ENCODE data around the gene PAK6.
A peak's percentile ranks its signal among the peaks of the same experiment; 100 is the strongest.

PAK6 gene

GRCh38 chr15:40276927-40277326 is 38.1 kb downstream of the PAK6 start:
- no peak for DNase-seq (ENCODE audit: low read depth)

GRCh38 chr15:40277471-40277870 is 38.6 kb downstream of the PAK6 start:
- no peak for DNase-seq (ENCODE audit: low read depth)

DNA sequence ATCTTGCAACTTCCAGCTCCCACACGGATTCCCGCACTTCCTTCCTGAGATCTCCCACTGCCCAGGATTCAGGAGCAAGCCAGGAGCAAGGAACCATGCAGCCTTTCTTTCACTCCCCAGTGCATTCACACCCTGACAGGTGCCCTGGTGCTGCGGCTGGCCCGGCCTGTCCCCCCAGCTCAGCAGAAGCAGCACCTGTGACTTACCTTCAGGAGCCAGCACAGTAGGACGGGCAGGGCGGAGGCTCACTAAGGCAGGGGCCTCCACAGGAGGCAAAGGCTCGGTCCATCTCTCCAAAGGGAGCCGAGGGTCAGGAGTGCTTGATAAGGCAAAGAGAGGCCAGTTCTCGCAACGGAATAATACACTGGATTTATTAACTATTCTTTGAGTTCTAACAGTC is 39.2 kb downstream of the PAK6 start:
- no peak for DNase-seq (ENCODE audit: low read depth)

- DNase-seq (ENCODE audit: low read depth) = peak; percentile 49
Measured at GRCh38 chr15:40279437-40280141, 40.7 kb downstream of the PAK6 start.

- no peak for DNase-seq (ENCODE audit: low read depth)
Measured at GRCh38 chr15:40280260-40281056, 41.6 kb downstream of the PAK6 start.

- DNase-seq (ENCODE audit: low read depth) = no peak
Measured at GRCh38 chr15:40281057-40281800, 42.4 kb downstream of the PAK6 start.

DNA sequence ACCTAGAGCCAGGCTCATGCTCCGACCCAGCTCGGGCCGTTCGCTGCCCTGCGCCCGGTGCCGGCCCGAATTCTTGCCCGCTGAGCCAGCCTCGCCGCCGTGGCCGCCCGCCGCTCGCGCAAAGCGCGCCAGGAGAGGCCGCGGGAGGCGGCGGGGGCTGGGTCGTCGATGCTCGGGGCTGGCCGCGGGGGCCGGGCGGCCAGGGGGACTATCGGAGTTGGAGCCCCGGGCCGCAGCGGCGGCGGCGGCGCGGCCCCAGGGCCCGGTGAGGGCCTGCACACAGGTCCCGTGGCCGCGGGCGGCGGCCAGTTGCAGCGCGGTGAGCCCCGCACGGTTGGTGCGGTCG is 42.9 kb downstream of the PAK6 start:
- DNase-seq (ENCODE audit: low read depth) = no peak

DNA sequence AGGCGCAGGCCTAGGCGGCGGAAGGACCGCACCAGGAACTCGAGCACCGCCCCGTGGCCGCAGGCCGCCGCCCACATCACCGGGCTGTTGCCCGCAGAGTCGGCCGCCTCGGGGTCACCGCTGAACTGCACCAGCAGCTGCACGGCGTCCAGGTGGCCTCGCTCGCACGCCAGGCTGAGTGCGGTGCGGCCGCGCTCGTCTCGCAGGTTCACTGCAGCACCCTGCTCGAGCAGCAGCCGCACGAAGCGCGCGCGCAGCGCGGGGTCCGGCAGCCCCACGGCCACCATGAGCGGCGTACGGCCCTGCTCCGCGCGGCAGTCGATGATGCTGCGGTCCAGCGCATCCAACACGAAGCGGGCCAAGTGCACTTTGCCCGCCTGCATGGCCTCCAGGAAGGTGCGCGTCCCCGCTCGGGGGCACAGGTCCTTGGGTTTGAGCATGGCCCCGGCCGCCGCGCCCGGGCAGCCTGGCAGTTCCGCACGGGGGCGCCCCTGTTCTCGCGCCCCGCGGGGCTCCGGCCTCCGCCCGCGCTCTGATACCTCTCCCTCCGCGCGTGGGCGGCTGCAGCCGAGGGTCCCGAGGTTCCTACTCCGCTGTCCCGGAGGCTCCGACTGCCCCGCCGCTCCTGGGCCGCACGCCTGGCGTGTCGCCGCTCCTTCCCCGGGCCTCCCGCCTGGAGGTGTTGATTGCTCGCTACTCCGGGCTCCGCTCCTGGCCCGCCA is 43.4 kb downstream of the PAK6 start:
- DNase-seq (ENCODE audit: low read depth) = no peak

DNA sequence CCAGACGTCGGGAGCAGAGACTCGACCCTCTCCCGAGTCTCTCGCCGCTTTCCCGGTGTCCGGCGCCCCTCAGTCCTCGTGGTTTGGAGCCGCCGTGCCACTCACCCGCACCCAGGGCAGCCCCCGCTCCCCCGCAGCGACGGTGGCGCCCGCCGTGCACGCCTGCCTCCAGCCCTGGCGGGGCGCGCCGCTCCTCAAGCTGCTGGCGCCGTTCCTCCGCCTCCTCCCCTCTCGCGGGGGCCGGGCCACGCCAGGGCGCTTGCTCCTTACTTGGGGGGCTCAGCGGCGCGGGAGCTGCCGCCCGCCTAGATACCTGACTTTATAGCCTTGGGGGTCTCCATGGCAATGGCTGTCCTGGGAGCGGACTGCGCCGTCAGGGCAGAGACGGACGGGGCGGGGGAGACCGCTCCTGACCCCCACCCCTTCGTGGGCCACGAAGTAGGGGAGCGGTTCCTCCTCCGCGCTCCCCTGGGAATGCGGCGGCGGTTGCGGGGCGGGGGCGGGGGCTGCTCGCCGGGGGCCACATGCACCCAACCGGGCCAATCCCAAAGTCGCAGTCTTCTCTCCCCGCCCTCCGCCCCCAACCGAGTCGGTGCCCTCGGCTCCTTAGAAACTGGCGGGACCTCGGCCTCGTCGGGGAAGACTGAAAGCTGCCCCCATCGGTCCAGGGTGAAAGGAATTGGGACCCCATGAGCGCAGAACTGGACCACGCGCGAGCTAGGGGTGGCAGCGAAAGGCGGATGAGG is 44.2 kb downstream of the PAK6 start, which contains the start of gene ANKRD63:
Gene ANKRD63, minus strand, starts transcription at position 196 of the 746 bp plus-strand sequence. CDS start 478 bp downstream, outside the sequence.
- no peak for DNase-seq (ENCODE audit: low read depth)

DNA sequence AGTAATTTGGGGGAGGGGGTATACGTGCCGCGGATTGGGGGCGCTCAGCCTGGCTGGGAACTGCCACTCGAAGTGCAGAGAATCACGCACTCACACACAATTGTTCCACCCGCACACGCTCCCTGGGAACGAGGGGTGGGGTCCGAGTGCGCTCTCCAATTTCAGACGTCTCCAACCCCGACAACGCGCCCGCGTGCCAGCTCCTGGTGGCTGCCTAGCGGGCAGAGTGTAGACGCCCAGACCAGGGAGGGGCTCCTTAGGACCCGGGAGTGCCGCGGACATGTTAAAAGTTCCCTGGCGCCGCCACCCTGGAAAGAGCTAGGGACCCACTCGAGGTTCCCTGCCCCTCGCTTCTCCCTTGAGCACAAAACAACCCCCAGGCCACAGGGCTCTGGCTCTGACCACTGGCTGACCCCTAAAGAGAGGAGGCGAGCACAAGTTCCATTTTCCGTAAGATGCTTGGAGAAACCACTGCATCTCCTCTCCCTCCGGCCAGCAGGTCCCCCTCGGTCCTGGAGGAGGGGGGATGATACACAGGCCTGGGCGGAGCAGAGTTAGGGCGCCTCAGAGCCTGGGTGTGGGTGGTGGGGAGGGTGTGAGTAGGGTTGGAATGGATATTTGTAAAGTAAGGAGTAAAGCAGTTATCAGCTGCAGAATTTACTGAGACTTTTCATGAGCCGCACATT is 44.9 kb downstream of the PAK6 start:
- DNase-seq (ENCODE audit: low read depth) = no peak

GRCh38 chr15:40285151-40285550 is 46.3 kb downstream of the PAK6 start:
- DNase-seq (ENCODE audit: low read depth) = no peak

DNA sequence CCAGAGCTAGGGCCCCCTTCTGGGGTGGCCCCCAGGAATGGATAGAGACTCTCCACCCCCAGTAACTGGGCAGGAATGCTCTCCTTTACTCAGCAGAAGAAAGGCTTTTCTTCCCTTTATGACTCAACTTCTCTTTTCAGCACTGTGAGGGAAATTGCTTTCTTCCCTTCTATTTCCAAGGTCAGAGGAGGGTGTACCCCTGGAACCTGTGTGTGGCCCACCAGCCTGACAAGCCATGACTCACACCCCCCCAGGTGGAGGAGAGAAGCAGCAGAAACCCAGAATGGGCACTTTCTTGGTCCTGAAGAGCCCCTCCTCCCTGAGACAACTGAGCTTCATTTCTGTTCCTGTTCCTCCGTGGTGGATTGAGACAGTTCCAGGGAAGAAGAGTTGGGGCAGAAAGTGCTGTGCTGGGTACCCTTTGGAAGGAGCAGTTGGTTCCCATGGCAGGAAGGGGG is 46.7 kb downstream of the PAK6 start:
- no peak for DNase-seq (ENCODE audit: low read depth)

DNA sequence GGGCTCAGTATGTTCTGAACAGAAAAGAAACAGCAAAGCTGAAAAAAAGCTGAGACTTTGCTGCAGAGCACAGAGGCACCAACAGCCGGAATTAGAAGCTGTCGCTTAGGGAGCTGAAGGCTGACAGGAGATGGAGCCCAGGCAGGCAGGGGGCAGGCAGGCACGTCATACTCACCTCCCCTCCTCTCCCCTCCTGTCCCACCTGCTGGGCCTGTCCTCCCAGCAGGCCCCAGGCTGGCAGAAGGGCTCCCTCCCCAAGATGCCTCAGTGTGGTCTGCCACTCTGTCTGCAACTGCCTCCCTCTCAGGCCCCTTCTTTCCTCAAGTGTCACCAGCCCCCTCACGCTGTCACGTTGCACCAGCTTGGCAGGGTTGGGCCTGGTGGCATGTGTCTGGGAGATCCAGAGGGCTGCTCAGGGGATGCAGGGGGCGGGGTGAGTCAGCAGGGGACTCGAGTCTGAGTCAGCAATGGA is 47.2 kb downstream of the PAK6 start:
- DNase-seq (ENCODE audit: low read depth) = no peak

GRCh38 chr15:40286794-40287193 is 47.9 kb downstream of the PAK6 start:
- no peak for DNase-seq (ENCODE audit: low read depth)

GRCh38 chr15:40287505-40287904 is 48.6 kb downstream of the PAK6 start:
- DNase-seq (ENCODE audit: low read depth) = no peak

GRCh38 chr15:40287968-40288367 is 49.1 kb downstream of the PAK6 start:
- no peak for DNase-seq (ENCODE audit: low read depth)

DNA sequence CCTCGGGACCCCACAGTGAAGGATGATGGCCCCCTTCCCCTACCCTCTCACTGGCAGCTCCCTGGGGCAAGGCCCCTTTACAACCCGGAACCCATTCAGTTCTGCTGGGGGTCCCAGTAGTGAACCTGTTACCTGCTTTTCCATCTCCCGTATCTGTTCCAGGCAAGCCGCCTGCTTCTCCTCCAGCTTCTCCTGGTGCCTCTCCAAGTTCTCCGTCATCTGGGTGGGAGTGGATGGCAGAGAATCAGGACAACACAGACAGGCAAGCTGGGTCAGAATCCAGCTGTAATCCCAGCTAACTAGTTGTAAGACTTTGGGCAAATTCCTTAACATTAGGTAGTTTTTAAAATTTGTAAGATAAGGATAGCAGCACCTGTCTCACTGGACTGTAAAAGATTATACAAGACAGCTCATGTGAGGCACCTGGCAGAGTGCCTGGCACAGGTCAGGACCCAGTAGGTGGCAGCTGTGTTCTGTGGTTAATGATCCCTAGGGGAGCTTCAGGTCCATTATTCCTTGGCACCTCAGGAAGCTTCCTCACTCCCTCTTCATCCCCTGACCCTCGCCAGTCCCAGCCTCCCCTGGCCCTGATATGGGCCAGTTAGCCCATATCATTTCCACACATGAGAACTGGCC is 50.4 kb downstream of the PAK6 start:
- DNase-seq (ENCODE audit: low read depth) = no peak

GRCh38 chr15:40290545-40290917 is 51.7 kb downstream of the PAK6 start:
- DNase-seq (ENCODE audit: low read depth) = no peak

- no peak for DNase-seq (ENCODE audit: low read depth)
Measured at GRCh38 chr15:40290918-40291574, 52.2 kb downstream of the PAK6 start.

DNA sequence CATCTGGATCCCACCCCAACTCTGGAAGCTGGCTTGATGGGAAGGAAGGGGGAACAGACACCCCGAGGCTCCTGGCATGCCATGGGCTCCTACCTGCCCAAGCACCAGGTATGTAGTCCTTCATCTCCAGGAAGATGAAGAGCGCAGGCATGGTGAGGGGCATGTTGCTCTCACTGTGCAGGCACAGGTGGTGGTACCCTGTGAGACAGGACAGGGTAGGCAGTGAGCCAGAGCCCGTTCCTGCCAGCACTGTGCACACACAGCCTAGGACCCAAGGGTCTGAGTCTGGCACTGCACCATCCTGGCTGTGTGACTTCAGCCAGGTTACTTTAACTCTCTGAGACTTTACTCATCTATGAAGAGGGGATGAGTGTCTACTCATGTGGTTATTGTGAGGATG is 53.4 kb downstream of the PAK6 start:
- no peak for DNase-seq (ENCODE audit: low read depth)

Measured in activated T-cell treated with anti-CD3 and anti-CD28 coated beads for 24 hours (primary cell).